ENCODE data around the gene ZC3H12A.

ZC3H12A gene

DNA sequence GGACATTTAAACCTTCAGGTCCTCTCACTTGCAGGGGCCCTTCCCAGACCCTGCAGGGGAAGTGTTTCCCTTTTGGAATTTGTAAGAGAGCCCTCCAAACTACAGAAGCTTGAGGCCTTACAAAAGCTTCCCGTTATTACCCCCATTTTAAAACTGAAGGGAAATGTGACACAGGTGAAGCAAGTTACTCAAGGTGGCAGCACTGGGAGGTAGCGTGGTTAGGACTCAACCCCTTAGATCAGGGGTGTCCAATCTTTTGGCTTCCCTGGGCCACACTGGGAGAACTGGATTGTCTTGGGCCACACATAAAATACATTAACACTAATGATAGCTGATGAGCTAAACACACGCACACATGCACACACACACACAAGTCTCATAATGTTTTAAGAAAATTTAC lies 15.8 kb upstream of the ZC3H12A start:
- TF ChIP-seq CEBPB (IDR thresholded peaks at IDR 0.05) (no peak), TEAD4 (IDR thresholded peaks at IDR 0.05) (no peak), EGR1 (IDR thresholded peaks at IDR 0.05) (no peak)

GRCh38 chr1:37461698-37462436 lies 12.5 kb upstream of the ZC3H12A start:
- TF ChIP-seq YY1 (IDR thresholded peaks at IDR 0.05; ENCODE audit: low read depth) (no peak), EGR1 (IDR thresholded peaks at IDR 0.05) (no peak), FOXM1 (IDR thresholded peaks at IDR 0.05; ENCODE audit: borderline replicate concordance, low read depth) (no peak), TEAD4 (IDR thresholded peaks at IDR 0.05) (no peak), CEBPB (IDR thresholded peaks at IDR 0.05) (no peak), RAD21 (IDR thresholded peaks at IDR 0.05; ENCODE audit: low read depth) (no peak), CREB1 (IDR thresholded peaks at IDR 0.05; ENCODE audit: low read depth) (no peak), EP300 (IDR thresholded peaks at IDR 0.05; ENCODE audit: borderline replicate concordance) (no peak), REST (IDR thresholded peaks at IDR 0.05; ENCODE audit: low read depth) (no peak), TCF12 (IDR thresholded peaks at IDR 0.05; ENCODE audit: low read depth) (no peak), NFIC (IDR thresholded peaks at IDR 0.05) (no peak), ZBTB7A (IDR thresholded peaks at IDR 0.05; ENCODE audit: low read depth) (no peak), USF1 (IDR thresholded peaks at IDR 0.05) (no peak), TAF1 (IDR thresholded peaks at IDR 0.05; ENCODE audit: low read depth) (no peak)
- TF ChIP-seq, protein P1, sequence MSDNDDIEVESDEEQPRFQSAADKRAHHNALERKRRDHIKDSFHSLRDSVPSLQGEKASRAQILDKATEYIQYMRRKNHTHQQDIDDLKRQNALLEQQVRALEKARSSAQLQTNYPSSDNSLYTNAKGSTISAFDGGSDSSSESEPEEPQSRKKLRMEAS (IDR thresholded peaks at IDR 0.05) = no peak

GRCh38 chr1:37464443-37464842 lies 9.9 kb upstream of the ZC3H12A start:
- no peak for TF ChIP-seq REST (IDR thresholded peaks at IDR 0.05; ENCODE audit: low read depth)
- TF ChIP-seq USF1 (IDR thresholded peaks at IDR 0.05) = no peak
- TF ChIP-seq EP300 (IDR thresholded peaks at IDR 0.05; ENCODE audit: borderline replicate concordance) = no peak
- no peak for TF ChIP-seq ZBTB7A (IDR thresholded peaks at IDR 0.05; ENCODE audit: low read depth)
- no peak for TF ChIP-seq TCF12 (IDR thresholded peaks at IDR 0.05; ENCODE audit: low read depth)
- TF ChIP-seq TEAD4 (IDR thresholded peaks at IDR 0.05) = no peak
- TF ChIP-seq CEBPB (IDR thresholded peaks at IDR 0.05) = no peak
- no peak for TF ChIP-seq YY1 (IDR thresholded peaks at IDR 0.05; ENCODE audit: low read depth)
- TF ChIP-seq EGR1 (IDR thresholded peaks at IDR 0.05) = no peak
- no peak for TF ChIP-seq FOXM1 (IDR thresholded peaks at IDR 0.05; ENCODE audit: borderline replicate concordance, low read depth)
- TF ChIP-seq RAD21 (IDR thresholded peaks at IDR 0.05; ENCODE audit: low read depth) = no peak
- TF ChIP-seq CREB1 (IDR thresholded peaks at IDR 0.05; ENCODE audit: low read depth) = no peak
- TF ChIP-seq, protein P1 (IDR thresholded peaks at IDR 0.05) = no peak
- no peak for TF ChIP-seq NFIC (IDR thresholded peaks at IDR 0.05)

DNA sequence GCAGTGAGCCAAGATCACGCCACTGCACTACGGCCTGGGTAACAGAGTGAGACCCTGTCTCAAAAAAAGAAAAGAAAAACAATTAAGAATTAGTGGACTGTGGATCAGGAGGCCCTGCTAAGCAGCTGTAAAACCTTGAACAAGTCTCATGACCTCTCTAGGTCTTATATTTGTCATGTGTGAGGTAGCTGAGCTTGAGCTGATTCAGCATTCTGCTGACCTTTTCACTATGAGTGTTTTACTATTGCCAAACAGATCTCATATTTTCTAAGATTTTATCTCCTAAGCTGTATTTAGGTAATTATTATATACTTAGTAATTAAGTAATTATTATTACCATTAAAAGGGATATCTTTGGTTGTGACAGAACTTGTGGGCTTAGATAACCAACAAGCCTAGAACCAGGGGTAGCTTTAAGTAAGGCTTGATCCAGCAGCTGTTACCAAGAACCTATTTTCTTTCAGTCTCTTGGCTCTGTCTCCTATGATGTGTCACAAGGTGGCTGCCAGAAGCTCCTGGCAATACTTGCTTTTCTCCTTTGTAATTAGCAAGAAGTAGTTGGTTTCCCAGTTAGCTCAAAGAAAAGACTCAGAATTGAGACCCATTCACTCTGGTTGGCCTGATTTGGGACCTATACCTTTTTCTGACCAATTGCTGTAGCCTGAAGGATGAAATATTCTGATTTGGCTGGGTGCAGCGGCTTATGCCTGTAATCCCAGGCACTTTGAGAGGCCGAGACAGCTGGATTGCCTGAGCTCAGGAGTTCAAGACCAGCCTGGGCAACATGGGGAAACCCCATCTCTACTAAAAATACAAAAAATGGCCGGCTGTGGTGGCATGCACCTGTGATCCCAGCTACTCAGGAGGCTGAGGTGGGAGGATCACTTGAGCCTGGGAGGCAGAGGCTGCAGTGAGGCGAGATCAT lies 8.5 kb upstream of the ZC3H12A start:
- TF ChIP-seq ZBTB7A (IDR thresholded peaks at IDR 0.05; ENCODE audit: low read depth) (no peak), FOXM1 (IDR thresholded peaks at IDR 0.05; ENCODE audit: borderline replicate concordance, low read depth) (no peak), NFIC (IDR thresholded peaks at IDR 0.05) (no peak), TCF12 (IDR thresholded peaks at IDR 0.05; ENCODE audit: low read depth) (no peak), EGR1 (IDR thresholded peaks at IDR 0.05) (no peak), REST (IDR thresholded peaks at IDR 0.05; ENCODE audit: low read depth) (no peak), TAF1 (IDR thresholded peaks at IDR 0.05; ENCODE audit: low read depth) (no peak), USF1 (IDR thresholded peaks at IDR 0.05) (no peak), RAD21 (IDR thresholded peaks at IDR 0.05; ENCODE audit: low read depth) (no peak), YY1 (IDR thresholded peaks at IDR 0.05; ENCODE audit: low read depth) (no peak), CEBPB (IDR thresholded peaks at IDR 0.05) (no peak), TEAD4 (IDR thresholded peaks at IDR 0.05) (no peak), CREB1 (IDR thresholded peaks at IDR 0.05; ENCODE audit: low read depth) (no peak), EP300 (IDR thresholded peaks at IDR 0.05; ENCODE audit: borderline replicate concordance) (no peak)
- TF ChIP-seq, protein P1 (IDR thresholded peaks at IDR 0.05) = no peak

Measured in Ishikawa (cell line).